ENCODE results near the gene NAB2.
"Not testable (repeated sequence)": the region's sequence is repeated elsewhere in the genome, so short reads cannot be mapped to it uniquely, and the experiment has no call there.

The NAB2 gene

GRCh38 chr12:57118711-57119271 lies 29.9 kb downstream of the NAB2 start:
- no peak for DNase-seq
- no peak overlapping the region for H3K4me3 Mint-ChIP-seq
- no peak overlapping the region for H3K27ac Mint-ChIP-seq

GRCh38 chr12:57119294-57120085 lies 30.6 kb downstream of the NAB2 start:
- Mint-ChIP-seq H3K9me3 (no peaks in the 10 kb centered on the region), H3K4me1 (ENCODE audit: low read depth in 2 of 2) (peaks cover 0 to 2% of the 10 kb centered on the region in 2 donors), H3K27me3 (no peaks in the 10 kb centered on the region), H3K4me3 (no peak overlapping the region), H3K27ac (no peak overlapping the region), H3K36me3 (ENCODE audit: insufficient read depth) (no peaks in the 10 kb centered on the region)
- DNase-seq (no peak), ATAC-seq (replicated peaks) (no peak)

More at GRCh38 chr12:57118711-57119271, 29.9 kb downstream of the NAB2 start:
- Mint-ChIP-seq H3K36me3 (ENCODE audit: insufficient read depth) (no peaks in the 10 kb centered on the region), H3K9me3 (no peaks in the 10 kb centered on the region), H3K27me3 (no peaks in the 10 kb centered on the region), H3K4me1 (ENCODE audit: low read depth in 2 of 2) (no peaks in the 10 kb centered on the region)
- ATAC-seq (replicated peaks): no peak

- H3K9me3 Mint-ChIP-seq; H3K4me3 Mint-ChIP-seq; H3K27me3 Mint-ChIP-seq; ATAC-seq (replicated peaks); DNase-seq; H3K4me1 Mint-ChIP-seq (ENCODE audit: low read depth in 2 of 2); H3K36me3 Mint-ChIP-seq (ENCODE audit: insufficient read depth); H3K27ac Mint-ChIP-seq: not testable (repeated sequence)
These were observed 31.8 kb downstream of the NAB2 start for GRCh38 chr12:57120718-57121117.

GRCh38 chr12:57123813-57124212 lies 34.9 kb downstream of the NAB2 start:
- Mint-ChIP-seq H3K4me3 (no peak overlapping the region), H3K27ac (no peak overlapping the region), H3K36me3 (ENCODE audit: insufficient read depth) (peaks cover 5% of the 10 kb centered on the region), H3K4me1 (ENCODE audit: low read depth in 2 of 2) (peaks cover 4 to 6% of the 10 kb centered on the region in 2 donors), H3K9me3 (no peaks in the 10 kb centered on the region), H3K27me3 (no peaks in the 10 kb centered on the region)
- DNase-seq (no peak), ATAC-seq (replicated peaks) (no peak)

- peaks cover 4 to 6% of the 10 kb centered on the region in 2 donors for H3K4me1 Mint-ChIP-seq (ENCODE audit: low read depth in 2 of 2)
- H3K27ac Mint-ChIP-seq: no peak overlapping the region
- peaks cover 5% of the 10 kb centered on the region for H3K36me3 Mint-ChIP-seq (ENCODE audit: insufficient read depth)
- H3K4me3 Mint-ChIP-seq: no peak overlapping the region
- ATAC-seq (replicated peaks) (peak; percentile 69), DNase-seq (peak; percentile 75 to 79 (median 77))
- no peaks in the 10 kb centered on the region for H3K9me3 Mint-ChIP-seq
- H3K27me3 Mint-ChIP-seq: no peaks in the 10 kb centered on the region
These were observed 35.5 kb downstream of the NAB2 start for GRCh38 chr12:57124261-57124877.

- Mint-ChIP-seq H3K9me3 (no peaks in the 10 kb centered on the region), H3K27me3 (no peaks in the 10 kb centered on the region), H3K27ac (peak overlapping the region in 1 of 2 donors; percentile 26), H3K4me3 (no peak overlapping the region), H3K4me1 (ENCODE audit: low read depth in 2 of 2) (peaks cover 4 to 6% of the 10 kb centered on the region in 2 donors), H3K36me3 (ENCODE audit: insufficient read depth) (peaks cover 5% of the 10 kb centered on the region)
- no peak for ATAC-seq (replicated peaks)
- no peak for DNase-seq
These were observed 37.1 kb downstream of the NAB2 start for GRCh38 chr12:57126061-57126460.

- no peaks in the 10 kb centered on the region for H3K27me3 Mint-ChIP-seq
- H3K36me3 Mint-ChIP-seq (ENCODE audit: insufficient read depth): peaks cover 5% of the 10 kb centered on the region
- H3K4me1 Mint-ChIP-seq (ENCODE audit: low read depth in 2 of 2): peaks cover 4 to 6% of the 10 kb centered on the region in 2 donors
- H3K4me3 Mint-ChIP-seq: peak overlapping the region in 1 of 2 donors; percentile 85
- no peak for ATAC-seq (replicated peaks)
- no peak for DNase-seq
- no peaks in the 10 kb centered on the region for H3K9me3 Mint-ChIP-seq
- peak overlapping the region in 1 of 2 donors; percentile 26 for H3K27ac Mint-ChIP-seq
These were observed 37.6 kb downstream of the NAB2 start for GRCh38 chr12:57126561-57126960.

GRCh38 chr12:57127101-57127725 lies 38.3 kb downstream of the NAB2 start:
- Mint-ChIP-seq H3K4me1 (ENCODE audit: low read depth in 2 of 2) (peaks cover 4 to 6% of the 10 kb centered on the region in 2 donors), H3K36me3 (ENCODE audit: insufficient read depth) (peaks cover 5% of the 10 kb centered on the region), H3K4me3 (peak overlapping the region; percentile 85), H3K27ac (peak overlapping the region in 1 of 2 donors; percentile 64), H3K9me3 (no peaks in the 10 kb centered on the region), H3K27me3 (no peaks in the 10 kb centered on the region)
- peak; percentile 78 for ATAC-seq (replicated peaks)
- DNase-seq: peak; percentile 20 to 51 (median 22)

- H3K27ac Mint-ChIP-seq: peak within 1 kb of the TSS in 1 of 2 donors; percentile 64
- peak within 1 kb of the TSS; percentile 85 for H3K4me3 Mint-ChIP-seq
- H3K9me3 Mint-ChIP-seq: no peaks in the 10 kb centered on the region
- peak; percentile 51 for ATAC-seq (replicated peaks)
- peaks cover 5% of the 10 kb centered on the region for H3K36me3 Mint-ChIP-seq (ENCODE audit: insufficient read depth)
- H3K4me1 Mint-ChIP-seq (ENCODE audit: low read depth in 2 of 2): peaks cover 4 to 6% of the 10 kb centered on the region in 2 donors
- peak; percentile 53 to 60 (median 58) for DNase-seq
- no peaks in the 10 kb centered on the region for H3K27me3 Mint-ChIP-seq
These were observed 39.0 kb downstream of the NAB2 start, which contains the start of gene LRP1 for GRCh38 chr12:57127726-57128518. Gene LRP1, plus strand, starts transcription at chr12:57128483. Its CDS starts 482 bp downstream, at chr12:57128965.

- Mint-ChIP-seq H3K4me1 (ENCODE audit: low read depth in 2 of 2) (peaks cover 4 to 6% of the 10 kb centered on the region in 2 donors), H3K9me3 (no peaks in the 10 kb centered on the region), H3K36me3 (ENCODE audit: insufficient read depth) (peaks cover 5% of the 10 kb centered on the region), H3K27me3 (no peaks in the 10 kb centered on the region), H3K4me3 (peak overlapping the region; percentile 85), H3K27ac (peak overlapping the region in 1 of 2 donors; percentile 64)
- ATAC-seq (replicated peaks): no peak
- no peak for DNase-seq
These were observed 39.8 kb downstream of the NAB2 start for GRCh38 chr12:57128519-57129247.

GRCh38 chr12:57129321-57129842 lies 40.5 kb downstream of the NAB2 start:
- no peaks in the 10 kb centered on the region for H3K9me3 Mint-ChIP-seq
- ATAC-seq (replicated peaks): no peak
- no peaks in the 10 kb centered on the region for H3K27me3 Mint-ChIP-seq
- no peak for DNase-seq
- H3K4me1 Mint-ChIP-seq (ENCODE audit: low read depth in 2 of 2): peaks cover 4% of the 10 kb centered on the region in 2 donors
- no peak overlapping the region for H3K27ac Mint-ChIP-seq
- H3K36me3 Mint-ChIP-seq (ENCODE audit: insufficient read depth): peaks cover 5% of the 10 kb centered on the region
- peak overlapping the region; percentile 66 to 85 for H3K4me3 Mint-ChIP-seq

GRCh38 chr12:57129889-57130288 lies 41.0 kb downstream of the NAB2 start:
- Mint-ChIP-seq H3K36me3 (ENCODE audit: insufficient read depth) (peaks cover 5% of the 10 kb centered on the region), H3K27ac (no peak overlapping the region), H3K4me1 (ENCODE audit: low read depth in 2 of 2) (peaks cover 4% of the 10 kb centered on the region in 2 donors), H3K4me3 (peak overlapping the region; percentile 66 to 68), H3K27me3 (no peaks in the 10 kb centered on the region), H3K9me3 (no peaks in the 10 kb centered on the region)
- no peak for DNase-seq
- ATAC-seq (replicated peaks): no peak

Data from effector memory CD8-positive, alpha-beta T cell (primary cell).